ENCODE measurements around the gene CITED4. TPM values are rescaled to one million over a fixed set of nuclear protein-coding genes. Genes with fewer than 3 reads are reported as not detected.
A peak's percentile ranks its signal among the peaks of the same experiment; 100 is the strongest.

Gene CITED4
- total RNA-seq, 1 experiment from 2014 or later: 7.8 TPM

GRCh38 chr1:40878906-40879305, 16.7 kb upstream of the CITED4 start:
- Histone ChIP-seq H3K27me3 (ENCODE audit: insufficient read depth, low read length) (no peaks in the 10 kb centered on the region), H3K9ac (ENCODE audit: low read length) (peak overlapping the region; percentile 49; the same call in 1 of the 2 replicates), H2AFZ (ENCODE audit: low read depth, low read length, poor library complexity, severe bottlenecking) (no peak overlapping the region), H3K9me2 (ENCODE audit: insufficient read depth) (no peaks in the 10 kb centered on the region), H4K20me1 (ENCODE audit: insufficient read depth) (no peaks in the 10 kb centered on the region), H3K4me1 (ENCODE audit: control insufficient read depth in 1 of 2, insufficient read depth in 2 of 2, low read length in 2 of 2) (peaks cover 36 to 75% of the 10 kb centered on the region in 2 experiments), H3K9me3 (ENCODE audit: control insufficient read depth in 1 of 2, insufficient read depth in 1 of 2, low read depth in 1 of 2, low read length in 2 of 2) (no peaks in the 10 kb centered on the region), H3K36me3 (ENCODE audit: control insufficient read depth in 1 of 2, insufficient read depth in 2 of 2, low read length in 2 of 2) (no peaks in the 10 kb centered on the region), H3K4me2 (ENCODE audit: low read length) (peak overlapping the region; percentile 36), H3K27ac (ENCODE audit: low read depth, low read length) (no peak overlapping the region), H3K79me2 (ENCODE audit: insufficient read depth, low read length) (no peaks in the 10 kb centered on the region), H3K4me3 (replicated peaks in 1 of 2; ENCODE audit: low read depth in 1 of 2, low read length in 2 of 2) (no peak overlapping the region)
- TF ChIP-seq CBX3 (IDR thresholded peaks at IDR 0.05; ENCODE audit: low read depth): no peak
- no peak for TF ChIP-seq SIN3A (IDR thresholded peaks at IDR 0.05; ENCODE audit: low read depth)
- TF ChIP-seq EZH2 (IDR thresholded peaks at IDR 0.05): no peak
- TF ChIP-seq RAD21 (IDR thresholded peaks at IDR 0.05; ENCODE audit: low read depth): no peak
- no peak for TF ChIP-seq YY1 (IDR thresholded peaks at IDR 0.05; ENCODE audit: extremely low read depth, insufficient replicate concordance, low read depth, low read length)
- TF ChIP-seq, protein P1, sequence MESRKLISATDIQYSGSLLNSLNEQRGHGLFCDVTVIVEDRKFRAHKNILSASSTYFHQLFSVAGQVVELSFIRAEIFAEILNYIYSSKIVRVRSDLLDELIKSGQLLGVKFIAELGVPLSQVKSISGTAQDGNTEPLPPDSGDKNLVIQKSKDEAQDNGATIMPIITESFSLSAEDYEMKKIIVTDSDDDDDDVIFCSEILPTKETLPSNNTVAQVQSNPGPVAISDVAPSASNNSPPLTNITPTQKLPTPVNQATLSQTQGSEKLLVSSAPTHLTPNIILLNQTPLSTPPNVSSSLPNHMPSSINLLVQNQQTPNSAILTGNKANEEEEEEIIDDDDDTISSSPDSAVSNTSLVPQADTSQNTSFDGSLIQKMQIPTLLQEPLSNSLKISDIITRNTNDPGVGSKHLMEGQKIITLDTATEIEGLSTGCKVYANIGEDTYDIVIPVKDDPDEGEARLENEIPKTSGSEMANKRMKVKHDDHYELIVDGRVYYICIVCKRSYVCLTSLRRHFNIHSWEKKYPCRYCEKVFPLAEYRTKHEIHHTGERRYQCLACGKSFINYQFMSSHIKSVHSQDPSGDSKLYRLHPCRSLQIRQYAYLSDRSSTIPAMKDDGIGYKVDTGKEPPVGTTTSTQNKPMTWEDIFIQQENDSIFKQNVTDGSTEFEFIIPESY (IDR thresholded peaks at IDR 0.05; ENCODE audit: extremely low read depth, insufficient replicate concordance, low read length): no peak
- TF ChIP-seq JUND (IDR thresholded peaks at IDR 0.05): no peak
- TF ChIP-seq POLR2AphosphoS5 (IDR thresholded peaks at IDR 0.05; ENCODE audit: low read depth, low read length): no peak
- TF ChIP-seq SP1 (IDR thresholded peaks at IDR 0.05; ENCODE audit: low read depth): no peak
- ChIA-PET CTCF (no interaction called here), POLR2A (interaction anchor here (0.6 to 1.7 kb wide), 3 partner anchors 16 to 43 kb away, joined by 3 to 10 read pairs (median 8); partner anchors contain the start of gene CITED4), RAD21 (ENCODE audit: low non-redundant PET in 1 of 2, low total read pairs in 2 of 2, uncharacterized antibody in 2 of 2, unreplicated experiment in 2 of 2) (no interaction called here)
- intact Hi-C loops (cut with micrococcal nuclease): no loop called here
- DNase-seq (ENCODE audit: low read depth, low spot score) (no peak), ATAC-seq (no peak)
- no TSS peak for BruUV-seq (replicated peaks)

All from HCT116 (cell line).